DMS 273 treated with DMSO at 0.1 percent for 48 hours (cell line): ENCODE measurements around the gene OCSTAMP.

Source experiments
- DNase-seq: peaks from one replicate; lab custom pipeline; 2025; lab: John Stamatoyannopoulos, UW

The OCSTAMP gene

DNA sequence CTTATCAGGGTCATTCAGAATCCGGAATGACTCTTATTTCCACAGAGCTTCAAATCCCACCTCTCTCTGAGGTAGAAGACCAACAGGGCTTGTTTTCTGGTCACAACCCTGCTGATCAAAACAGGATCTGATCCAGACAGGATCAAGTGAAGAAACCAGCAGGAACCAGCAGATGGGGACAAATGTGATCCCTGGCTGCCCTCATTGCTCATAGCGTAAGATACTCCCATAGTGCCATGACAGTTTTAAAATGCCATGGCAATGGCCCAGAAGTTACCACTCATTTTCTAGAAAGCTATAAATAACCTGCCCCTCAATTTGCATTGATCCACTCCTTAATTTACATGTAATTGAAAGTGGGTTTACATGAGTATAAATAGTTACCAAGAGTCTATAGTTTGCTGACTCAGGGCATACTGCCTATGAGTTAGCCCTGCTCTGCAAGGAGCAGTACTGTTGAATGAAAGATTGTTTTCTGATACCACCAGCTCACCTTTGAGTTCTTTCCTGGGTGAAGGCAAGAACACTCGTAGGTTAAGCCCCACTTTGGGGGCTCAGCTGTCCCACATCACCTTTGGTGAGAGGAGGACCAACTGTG, 30.9 kb downstream of the OCSTAMP start:
- no peak for DNase-seq

DNA sequence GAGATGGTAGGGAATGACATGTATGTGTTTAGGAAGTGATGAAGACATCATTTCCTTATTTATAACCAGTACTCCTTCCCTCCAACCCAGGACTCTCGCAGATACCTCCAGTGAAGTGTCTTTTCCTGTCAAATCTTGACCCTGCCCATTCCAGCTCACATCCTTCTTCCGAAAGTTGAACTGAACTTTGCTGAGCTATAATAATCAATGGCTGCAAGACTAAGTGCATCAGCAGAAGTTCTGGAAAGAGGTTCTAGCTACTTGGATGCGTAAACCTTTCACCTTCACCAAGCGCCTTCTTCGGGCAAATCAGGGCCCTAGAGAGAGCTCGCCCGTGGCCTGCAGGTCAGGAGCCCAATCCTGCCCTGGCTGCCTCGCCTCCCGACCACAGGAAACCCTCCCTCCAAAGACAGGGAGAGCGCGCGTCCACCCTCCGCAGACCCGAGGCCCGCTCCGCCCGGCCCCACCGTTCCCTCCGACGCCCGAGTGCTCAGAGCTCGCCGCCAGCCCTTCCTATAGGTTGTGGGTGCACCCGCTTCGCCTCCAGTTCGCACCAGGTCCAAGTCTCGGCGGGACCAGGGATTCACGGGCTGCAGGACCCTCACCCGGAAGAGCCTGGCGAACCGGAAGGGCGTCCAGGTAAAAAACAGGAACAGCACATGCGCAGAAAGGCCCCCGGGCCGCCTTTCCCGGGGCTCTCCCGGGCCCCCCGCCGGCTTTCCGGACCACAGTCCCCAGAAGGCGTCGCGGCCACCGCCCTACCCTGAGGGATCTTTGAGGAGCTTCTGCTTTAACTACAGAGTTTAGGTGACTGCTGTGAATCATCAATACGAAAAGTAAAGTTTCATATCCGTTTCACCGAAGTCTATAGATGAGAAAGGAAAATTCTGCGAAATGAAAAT, 37.3 kb downstream of the OCSTAMP start, which contains the start of gene ZNF334:
ZNF334 (minus strand) TSS at position 617 of the 902 bp plus-strand sequence. CDS start 1,457 bp downstream, outside the sequence.
- peak; percentile 53 for DNase-seq

- peak; percentile 74 for DNase-seq
Measured at GRCh38 chr20:46509523-46509922, 40.9 kb downstream of the OCSTAMP start.

DNA sequence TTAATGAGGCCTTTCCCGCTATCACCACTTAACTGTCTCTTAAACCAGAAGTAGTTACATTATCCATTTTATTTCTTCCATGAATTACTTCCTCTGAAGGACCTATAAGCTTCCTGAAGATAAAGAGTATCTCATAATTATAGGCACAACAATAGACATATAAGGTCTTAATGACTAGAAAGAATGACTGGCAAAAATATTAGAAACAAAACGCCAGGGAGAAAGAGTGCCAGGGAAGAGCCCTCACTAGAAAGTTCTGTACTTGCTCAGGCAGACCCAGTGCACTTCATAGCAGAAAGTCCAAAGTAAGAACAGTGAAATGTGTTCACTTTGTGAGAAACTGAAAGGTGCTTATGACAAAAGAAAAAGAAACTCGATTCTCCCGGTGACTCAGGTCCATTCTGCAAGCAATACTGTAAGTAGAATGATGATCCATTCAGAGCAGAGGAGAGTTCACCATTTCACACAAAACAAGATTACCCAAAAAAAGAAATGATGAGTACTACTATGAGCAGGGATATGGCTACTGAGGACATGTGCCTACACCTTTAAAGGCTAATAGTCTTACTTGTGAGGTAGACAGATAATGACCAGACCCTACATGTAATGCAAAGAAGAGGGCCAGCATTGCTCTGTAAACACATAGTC, 42.6 kb downstream of the OCSTAMP start:
- no peak for DNase-seq

- DNase-seq, result no peak
Measured at GRCh38 chr20:46505506-46505905, 44.9 kb downstream of the OCSTAMP start.

DNA sequence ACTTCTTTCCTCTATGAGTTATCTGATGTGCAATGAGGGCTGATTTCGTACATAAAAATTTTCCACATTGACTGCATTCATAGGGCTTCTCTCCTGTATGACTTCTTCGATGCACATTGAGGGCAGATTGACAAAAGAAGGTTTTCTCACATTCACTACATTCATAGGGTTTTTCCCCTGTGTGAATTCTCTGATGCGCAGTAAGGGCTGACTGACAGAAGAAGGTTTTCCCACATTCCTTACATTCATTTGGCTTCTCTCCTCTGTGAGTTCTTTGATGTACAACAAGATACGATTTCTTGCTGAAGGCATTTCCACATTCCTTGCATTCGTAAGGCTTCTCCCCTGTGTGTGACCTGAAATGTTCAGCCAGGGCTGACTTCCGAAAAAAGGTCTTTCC, 48.5 kb downstream of the OCSTAMP start:
- no peak for DNase-seq

DNA sequence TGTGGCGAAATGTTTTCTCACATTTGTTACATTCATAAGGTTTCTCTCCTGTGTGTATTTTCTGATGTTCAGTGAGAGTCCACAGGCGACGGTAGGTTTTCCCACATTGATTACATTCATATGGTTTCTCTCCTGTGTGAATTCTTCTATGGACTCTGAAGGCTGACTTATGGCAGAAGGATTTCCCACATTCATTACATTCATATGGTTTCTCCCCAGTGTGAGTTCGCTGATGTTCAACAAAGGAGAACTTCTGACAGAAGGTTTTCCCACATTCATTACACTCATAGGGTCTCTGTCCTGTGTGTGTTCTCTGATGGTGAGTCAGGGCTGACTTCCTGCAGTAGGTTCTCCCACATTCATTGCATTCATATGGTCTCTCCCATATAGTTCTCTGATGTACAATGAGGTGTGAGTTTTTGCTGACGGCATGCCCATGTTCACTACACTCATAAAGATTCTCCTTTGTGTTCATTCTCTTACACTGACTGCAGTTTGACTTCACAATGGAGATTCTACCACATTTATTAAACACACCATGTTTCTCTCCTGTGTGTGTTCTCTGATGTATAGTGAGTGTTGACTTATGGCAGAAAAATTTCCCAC, 49.0 kb downstream of the OCSTAMP start:
- no peak for DNase-seq

DNA sequence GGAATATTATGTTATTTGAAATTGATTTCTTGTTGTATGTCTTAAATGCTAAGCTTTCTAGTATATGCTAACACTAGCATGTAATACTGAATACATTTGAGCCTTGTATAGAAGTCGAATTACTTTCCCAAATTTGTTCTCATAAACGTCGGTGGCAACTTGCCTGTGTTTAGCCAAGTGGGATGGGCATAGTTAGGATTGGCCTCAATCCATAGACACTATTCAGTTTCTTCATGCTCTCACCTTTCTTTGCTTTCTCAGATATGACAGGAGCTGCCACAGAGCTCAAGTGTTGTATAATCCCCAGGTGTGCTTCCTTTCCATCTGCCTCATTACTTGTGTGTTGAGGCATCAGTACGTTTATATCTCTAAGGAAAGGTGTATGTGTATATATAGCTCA, 56.4 kb downstream of the OCSTAMP start:
- DNase-seq, result no peak

DNA sequence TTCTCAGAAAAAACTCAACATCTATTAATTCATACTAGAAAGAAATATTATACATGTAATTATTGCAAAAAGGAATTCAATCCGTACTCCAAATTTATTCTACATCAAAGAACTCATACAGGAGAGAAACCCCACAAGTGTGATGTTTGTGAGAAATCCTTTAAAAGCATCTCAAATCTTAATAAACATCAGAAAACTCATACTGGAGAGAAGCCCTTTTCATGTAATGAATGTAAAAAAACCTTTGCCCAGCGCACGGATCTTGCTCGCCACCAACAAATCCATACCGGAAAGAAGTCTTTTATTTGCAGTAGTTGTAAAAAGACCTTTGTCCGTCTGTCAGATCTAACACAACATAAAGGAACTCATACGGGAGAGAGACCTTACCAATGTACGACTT, 59.1 kb downstream of the OCSTAMP start:
- no peak for DNase-seq
